Glutamatergic neuron (in vitro differentiated cells): Measurements from ENCODE around the gene SLC49A3. TPM values are rescaled to one million over a fixed set of nuclear protein-coding genes. Genes with fewer than 3 reads are reported as not detected.

Experiments
- DNase-seq: peaks from one replicate; pipeline ENCODE4 v3.0.0; 2022
- H3K27ac Mint-ChIP-seq: one replicate; pipeline ENCODE4 v1.8.0; 2020; ENCODE audit warnings: mild to moderate bottlenecking, mixed read lengths, inconsistent platforms; ENCODE audit not compliant: unreplicated experiment
- H3K27me3 Mint-ChIP-seq: one replicate; pipeline ENCODE4 v1.8.0; 2020; ENCODE audit warnings: mild to moderate bottlenecking, moderate library complexity, mixed read lengths, inconsistent platforms; ENCODE audit not compliant: unreplicated experiment
- H3K36me3 Mint-ChIP-seq: one replicate; pipeline ENCODE4 v1.8.0; 2020; ENCODE audit warnings: mild to moderate bottlenecking, mixed read lengths, inconsistent platforms; ENCODE audit not compliant: unreplicated experiment
- H3K4me1 Mint-ChIP-seq: one replicate; pipeline ENCODE4 v1.8.0; 2020; ENCODE audit warnings: mild to moderate bottlenecking, low read depth, mixed read lengths, inconsistent platforms; ENCODE audit not compliant: unreplicated experiment
- H3K4me3 Mint-ChIP-seq: one replicate; pipeline ENCODE4 v1.8.0; 2020; ENCODE audit warnings: mild to moderate bottlenecking, mixed read lengths, inconsistent platforms; ENCODE audit not compliant: unreplicated experiment
- H3K9me3 Mint-ChIP-seq: one replicate; pipeline ENCODE4 v1.8.0; 2020; ENCODE audit warnings: mild to moderate bottlenecking, moderate library complexity, mixed read lengths, inconsistent platforms; ENCODE audit not compliant: unreplicated experiment
- total RNA-seq: library from RNA; stranded (reverse); fragmentation: NEBNext Ultra II Directional; extraction: Animal tissue kit (Norgen Biotek cat#: 25700); gene quantifications from one replicate; pipeline ENCODE4 v1.2.1, GENCODE V29; 2021; ENCODE audit not compliant: unreplicated experiment
- TF ChIP-seq, protein P1 (sequence below): fragments of 200-600 bp; sonication (generic); IDR thresholded peaks from one replicate; pipeline ENCODE4 v1.5.0; 2021; ENCODE audit not compliant: partially characterized antibody, unreplicated experiment

SLC49A3 gene
- total RNA-seq, 1 donor from 2014 or later = not detected

- H3K4me3 Mint-ChIP-seq = no peak overlapping the region
- DNase-seq = peak; percentile 34
- TF ChIP-seq, protein P1, sequence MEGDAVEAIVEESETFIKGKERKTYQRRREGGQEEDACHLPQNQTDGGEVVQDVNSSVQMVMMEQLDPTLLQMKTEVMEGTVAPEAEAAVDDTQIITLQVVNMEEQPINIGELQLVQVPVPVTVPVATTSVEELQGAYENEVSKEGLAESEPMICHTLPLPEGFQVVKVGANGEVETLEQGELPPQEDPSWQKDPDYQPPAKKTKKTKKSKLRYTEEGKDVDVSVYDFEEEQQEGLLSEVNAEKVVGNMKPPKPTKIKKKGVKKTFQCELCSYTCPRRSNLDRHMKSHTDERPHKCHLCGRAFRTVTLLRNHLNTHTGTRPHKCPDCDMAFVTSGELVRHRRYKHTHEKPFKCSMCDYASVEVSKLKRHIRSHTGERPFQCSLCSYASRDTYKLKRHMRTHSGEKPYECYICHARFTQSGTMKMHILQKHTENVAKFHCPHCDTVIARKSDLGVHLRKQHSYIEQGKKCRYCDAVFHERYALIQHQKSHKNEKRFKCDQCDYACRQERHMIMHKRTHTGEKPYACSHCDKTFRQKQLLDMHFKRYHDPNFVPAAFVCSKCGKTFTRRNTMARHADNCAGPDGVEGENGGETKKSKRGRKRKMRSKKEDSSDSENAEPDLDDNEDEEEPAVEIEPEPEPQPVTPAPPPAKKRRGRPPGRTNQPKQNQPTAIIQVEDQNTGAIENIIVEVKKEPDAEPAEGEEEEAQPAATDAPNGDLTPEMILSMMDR = no peak
- H3K27me3 Mint-ChIP-seq = peaks cover 5% of the 10 kb centered on the region
- H3K36me3 Mint-ChIP-seq = no peaks in the 10 kb centered on the region
- H3K4me1 Mint-ChIP-seq = peaks cover 7% of the 10 kb centered on the region
- H3K9me3 Mint-ChIP-seq = peaks cover 6% of the 10 kb centered on the region
- no peak overlapping the region for H3K27ac Mint-ChIP-seq
Observed at GRCh38 chr4:677431-678293, 11.3 kb downstream of the SLC49A3 start.

DNA sequence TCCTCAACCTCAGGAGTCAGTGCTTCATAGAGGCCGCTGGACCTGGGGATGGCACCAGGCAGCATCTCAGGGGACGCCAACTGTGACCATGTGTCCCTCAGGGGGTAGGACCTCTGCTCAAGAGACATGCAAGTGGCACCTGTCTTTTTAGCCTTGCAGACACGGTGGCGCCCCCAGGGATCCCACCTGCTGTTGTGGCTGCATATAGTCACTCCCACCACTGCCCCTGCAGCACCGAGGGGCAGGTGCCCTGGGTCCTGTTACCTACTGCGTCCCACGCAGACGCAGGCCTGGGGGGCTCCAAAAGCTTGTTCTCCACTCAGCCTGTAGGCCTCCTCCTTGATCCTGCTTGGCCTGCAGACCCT is 12.1 kb downstream of the SLC49A3 start:
- no peak for DNase-seq
- no peak overlapping the region for H3K27ac Mint-ChIP-seq
- H3K9me3 Mint-ChIP-seq = peaks cover 6% of the 10 kb centered on the region
- no peak overlapping the region for H3K4me3 Mint-ChIP-seq
- H3K36me3 Mint-ChIP-seq = no peaks in the 10 kb centered on the region
- peaks cover 5% of the 10 kb centered on the region for H3K27me3 Mint-ChIP-seq
- peaks cover 7% of the 10 kb centered on the region for H3K4me1 Mint-ChIP-seq
- TF ChIP-seq, protein P1 = no peak

GRCh38 chr4:675980-676870 is 12.7 kb downstream of the SLC49A3 start:
- Mint-ChIP-seq H3K9me3 (peaks cover 6% of the 10 kb centered on the region), H3K27me3 (peaks cover 5% of the 10 kb centered on the region), H3K4me3 (peak overlapping the region; percentile 49), H3K27ac (no peak overlapping the region), H3K4me1 (peaks cover 7% of the 10 kb centered on the region), H3K36me3 (no peaks in the 10 kb centered on the region)
- TF ChIP-seq, protein P1 = no peak
- peak; percentile 20 for DNase-seq

DNA sequence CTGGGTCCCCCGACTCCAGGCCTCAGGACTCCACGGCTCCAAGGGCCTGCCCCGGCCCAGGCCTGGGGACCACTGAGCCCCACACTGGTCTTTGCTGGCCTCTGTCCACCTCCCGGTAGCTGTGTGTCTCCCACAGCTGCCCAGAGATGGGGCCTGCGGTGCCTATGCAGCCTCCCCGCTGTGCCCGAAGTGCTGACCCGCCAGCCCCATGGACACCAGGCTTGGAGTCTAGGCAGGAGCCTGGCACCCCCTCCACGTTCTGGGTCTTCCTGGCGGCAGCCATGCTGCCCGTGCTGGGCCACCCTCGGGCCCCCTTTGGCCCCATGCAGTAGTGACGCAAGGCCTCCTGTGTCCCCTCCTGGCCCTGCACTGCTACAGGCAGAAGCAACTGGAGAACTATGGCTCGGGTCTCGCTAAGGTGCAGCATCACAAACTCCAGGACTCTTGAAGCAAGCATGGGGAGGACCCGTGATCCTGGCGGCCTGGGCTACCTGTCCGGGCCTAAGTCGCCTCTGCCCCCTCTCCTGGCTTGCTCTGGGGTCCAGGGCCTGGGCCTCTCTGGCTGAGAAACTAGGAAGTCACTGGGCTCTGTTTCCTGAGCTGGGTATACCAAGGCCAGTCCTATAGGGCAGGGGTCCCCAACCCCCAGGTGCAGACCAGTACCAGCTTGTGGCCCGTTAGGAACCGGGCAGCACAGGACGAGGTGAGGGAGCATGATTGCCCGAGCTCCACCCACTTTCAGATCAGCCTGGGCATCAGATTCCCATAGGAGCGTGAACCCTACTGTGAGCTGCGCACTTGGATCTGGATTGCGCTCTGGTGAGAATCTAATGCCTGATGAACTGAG is 13.7 kb downstream of the SLC49A3 start:
- Mint-ChIP-seq H3K4me3 (peak overlapping the region; percentile 49), H3K27ac (no peak overlapping the region), H3K9me3 (peaks cover 6% of the 10 kb centered on the region), H3K4me1 (peaks cover 5% of the 10 kb centered on the region), H3K36me3 (no peaks in the 10 kb centered on the region), H3K27me3 (peaks cover 3% of the 10 kb centered on the region)
- TF ChIP-seq, protein P1 = no peak
- no peak for DNase-seq
